HG02973 (cell line): ENCODE measurements around the gene HSPB1.
A peak's percentile ranks its signal among the peaks of the same experiment; 100 is the strongest.
"Not testable (repeated sequence)": the region's sequence is repeated elsewhere in the genome, so short reads cannot be mapped to it uniquely, and the experiment has no call there.

Experiments used
- ATAC-seq: cut with Tn5 transposase; IDR thresholded peaks from one replicate; pipeline ENCODE4 v1.9.1; 2021; ENCODE audit warnings: moderate library complexity; ENCODE audit not compliant: unreplicated experiment

The HSPB1 gene

DNA sequence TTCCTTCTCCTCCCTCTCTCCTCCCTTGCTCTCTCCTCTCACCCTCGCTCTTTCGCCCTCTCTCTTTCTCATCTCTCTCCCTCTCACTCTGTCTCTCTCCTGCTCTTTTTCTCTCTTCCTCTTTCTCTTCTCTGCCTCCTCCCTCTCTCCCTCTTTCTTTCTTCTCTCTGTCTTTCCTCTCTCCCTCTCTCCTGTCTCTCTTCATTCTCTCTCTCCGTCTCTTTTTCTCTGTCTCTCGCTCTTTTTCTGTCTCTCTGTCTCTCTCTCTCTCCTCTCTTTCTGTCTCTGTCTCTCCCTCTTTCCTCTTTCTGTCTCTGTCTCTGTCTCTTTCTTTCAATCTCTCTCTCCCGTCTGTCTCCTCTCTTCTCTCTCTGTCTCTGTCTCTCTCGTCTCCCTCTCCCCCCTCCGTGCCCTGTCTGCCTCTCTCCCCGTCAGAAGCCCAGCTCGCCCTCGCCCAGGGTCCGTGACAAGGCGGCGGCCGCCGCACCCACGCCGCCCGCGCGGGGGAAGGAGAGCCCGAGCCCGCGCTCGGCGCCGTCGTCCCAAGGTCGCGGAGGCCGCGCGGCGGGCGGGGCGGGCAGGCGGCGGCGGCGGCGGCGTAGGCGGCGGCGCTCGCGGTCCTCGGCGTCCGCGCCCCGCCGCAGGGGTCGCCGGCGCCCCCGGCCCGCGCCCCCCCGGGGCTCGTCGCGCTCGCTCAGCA is 21.3 kb upstream of the HSPB1 start:
- ATAC-seq = no peak

DNA sequence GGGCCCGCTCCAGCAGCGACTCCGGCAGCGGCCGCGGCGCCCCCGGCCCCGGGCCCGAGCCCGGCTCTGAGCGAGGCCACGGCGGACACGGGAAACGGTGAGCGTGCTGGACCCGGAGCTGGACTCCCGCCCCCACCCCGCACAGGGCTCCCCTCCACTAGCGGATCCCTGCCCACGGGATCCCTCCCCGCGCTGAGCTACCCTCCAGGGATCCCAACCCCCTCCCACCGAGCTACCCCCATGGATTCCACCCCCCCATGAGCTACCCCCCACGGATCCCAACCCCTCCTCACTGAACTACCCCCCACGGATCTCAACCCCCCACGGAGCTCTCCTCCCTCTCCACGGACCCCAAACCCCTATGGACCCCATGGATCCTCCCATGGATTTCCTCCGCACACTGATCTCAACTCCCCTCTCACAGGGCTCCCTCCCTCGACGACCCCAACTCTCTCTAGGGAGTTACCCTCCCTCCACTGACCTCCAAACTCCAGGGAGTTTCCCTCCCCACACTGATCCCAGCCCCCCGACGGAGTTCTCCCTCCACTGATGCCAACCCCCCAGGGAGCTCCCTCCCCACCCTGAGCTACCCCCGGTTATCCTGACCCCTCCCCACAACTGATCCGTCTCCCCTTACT is 20.6 kb upstream of the HSPB1 start:
- no peak for ATAC-seq

DNA sequence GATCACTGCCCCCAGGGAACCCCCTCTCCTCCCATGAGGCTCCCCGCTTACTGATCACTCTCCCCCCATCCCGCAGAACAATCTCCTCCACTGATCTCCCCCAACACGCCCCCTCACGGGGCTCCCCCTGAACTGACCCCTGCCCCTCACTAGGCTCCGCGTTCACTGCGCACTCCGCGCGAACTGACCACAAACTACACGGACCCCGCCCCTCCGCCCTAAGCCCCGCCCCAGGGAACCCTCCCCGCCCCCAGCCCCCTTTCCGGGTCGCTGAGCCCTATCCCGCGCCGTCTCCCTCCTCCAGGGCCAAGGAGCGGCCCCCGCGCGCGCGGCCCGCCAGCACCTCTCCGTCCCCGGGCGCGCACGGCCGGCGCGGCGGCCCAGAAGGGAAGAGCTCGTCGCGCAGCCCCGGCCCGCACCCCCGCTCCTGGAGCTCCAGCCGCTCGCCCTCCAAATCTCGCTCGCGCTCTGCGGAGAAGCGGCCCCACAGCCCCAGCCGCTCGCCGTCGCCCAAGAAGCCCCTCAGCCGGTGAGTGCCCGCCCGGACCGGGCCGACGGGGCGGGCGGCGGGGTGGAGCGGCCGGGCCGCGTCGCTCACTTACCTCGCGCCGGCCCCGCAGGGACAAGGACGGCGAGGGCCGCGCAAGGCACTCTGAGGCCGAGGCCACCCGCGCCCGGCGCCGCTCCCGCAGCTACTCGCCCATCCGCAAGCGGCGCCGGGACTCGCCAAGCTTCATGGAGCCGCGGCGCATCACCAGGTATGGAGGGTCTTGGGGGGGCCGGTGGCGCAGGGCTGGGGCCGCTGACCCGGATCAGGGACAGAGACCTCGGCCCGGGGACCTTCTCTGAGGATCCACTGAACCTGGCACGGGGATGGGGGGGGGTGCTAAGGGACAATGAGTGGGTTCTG is 19.9 kb upstream of the HSPB1 start:
- no peak for ATAC-seq

DNA sequence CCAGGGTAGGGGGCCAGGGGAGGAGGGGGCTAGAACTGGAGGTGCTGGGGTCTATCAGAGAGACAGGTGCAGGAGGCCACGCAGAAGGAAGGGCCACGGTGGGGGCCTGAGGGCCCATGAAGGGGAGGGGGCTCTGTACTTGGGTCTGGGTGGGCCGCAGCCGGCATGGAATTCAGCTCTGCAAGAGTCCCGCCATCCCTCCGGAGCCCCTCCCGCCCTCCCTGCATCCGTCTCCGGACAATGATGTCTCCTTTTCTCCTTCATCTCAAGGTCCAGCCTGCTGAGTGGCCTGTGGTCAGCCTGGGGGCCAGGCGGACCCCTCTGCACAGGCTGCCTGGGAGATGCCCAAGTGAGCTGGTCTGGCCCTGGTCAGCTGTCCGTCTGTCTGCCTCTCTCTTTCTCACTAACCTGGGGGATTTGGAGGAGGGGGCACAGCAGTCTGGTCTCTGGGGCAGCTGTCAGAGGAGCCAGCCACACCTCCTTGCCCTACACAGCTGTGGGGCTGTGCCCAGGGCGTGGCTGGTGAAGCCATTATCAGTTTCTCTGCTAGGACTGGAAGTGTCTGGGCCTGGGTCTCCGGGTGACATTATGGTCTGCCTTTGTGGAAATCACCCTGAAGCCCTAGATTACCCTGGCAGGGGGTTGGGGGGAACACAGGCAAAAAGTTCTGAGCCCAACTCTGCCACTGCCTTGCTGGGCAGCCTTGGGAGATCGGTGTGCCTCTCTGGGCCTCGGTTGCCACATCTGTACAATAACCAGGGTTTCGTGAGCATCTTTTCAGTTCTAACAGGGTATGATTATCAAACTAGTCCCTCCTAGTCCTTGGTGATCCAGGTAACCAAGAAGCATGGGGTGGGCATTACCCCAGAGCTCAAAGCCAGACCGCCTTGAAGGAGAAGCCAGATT is 19.0 kb upstream of the HSPB1 start:
- ATAC-seq = no peak

DNA sequence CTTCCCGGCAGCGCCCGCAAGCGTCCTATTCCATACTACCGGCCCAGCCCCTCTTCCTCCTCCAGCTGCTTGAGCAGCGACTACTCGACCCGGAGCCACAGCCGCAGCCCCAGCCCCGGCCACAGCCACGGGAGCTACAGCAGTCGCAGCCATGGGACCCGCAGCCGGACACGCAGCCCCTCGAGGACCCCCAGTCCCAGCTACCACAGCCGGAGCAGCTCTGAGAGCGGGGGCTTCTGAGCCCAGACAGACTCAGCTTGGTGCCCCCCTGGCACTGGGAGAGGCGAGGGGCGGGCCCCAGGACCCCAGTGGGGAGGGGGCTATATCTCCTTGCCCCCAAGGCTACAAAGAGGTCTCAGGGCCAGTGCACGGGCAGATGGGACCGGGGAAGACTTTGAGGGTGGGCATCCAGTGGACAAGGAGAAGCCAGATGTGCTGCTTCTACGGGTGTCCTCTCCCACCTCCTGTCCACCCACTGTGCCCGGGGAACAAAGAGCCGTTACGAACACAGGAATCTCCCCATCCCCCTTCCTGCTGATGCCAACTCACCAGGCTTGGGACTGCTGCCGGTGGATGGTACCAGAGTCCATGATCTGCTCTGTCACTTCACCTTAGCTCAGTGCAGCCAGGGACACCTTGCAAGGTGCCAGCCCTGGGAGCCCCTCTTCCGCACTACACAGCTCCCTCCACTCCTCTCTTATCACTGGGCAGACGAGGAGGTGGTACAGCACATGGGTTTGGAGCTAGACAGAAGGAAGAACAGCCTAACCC is 16.7 kb upstream of the HSPB1 start:
- ATAC-seq = no peak

DNA sequence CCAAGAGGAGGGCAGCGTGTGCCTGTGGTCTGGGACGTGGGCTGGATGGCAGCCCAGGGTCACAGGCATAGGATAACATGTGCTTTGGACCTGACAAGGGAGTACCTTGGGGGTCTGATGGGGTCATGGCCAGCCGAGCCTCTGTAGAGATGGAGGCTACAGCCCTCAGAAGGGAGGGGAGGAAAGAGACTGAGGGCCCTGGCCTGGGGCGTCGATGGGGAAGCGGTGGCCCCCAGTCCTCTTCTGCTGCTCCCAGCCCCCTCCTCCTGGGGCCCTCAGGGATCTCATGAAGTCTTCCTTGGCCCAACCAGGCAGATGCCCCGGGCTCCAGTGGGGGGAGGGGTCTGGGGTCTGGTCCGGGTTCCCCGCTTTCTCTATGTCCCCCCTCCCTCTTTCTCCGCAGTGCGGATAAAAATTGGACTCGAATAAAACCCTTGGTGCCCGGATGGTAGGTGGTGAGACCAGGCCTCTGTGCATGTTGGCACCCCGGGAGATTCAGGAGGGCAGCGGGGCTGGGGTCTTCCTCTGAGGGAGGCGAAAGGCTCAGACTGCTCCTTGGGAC is 15.6 kb upstream of the HSPB1 start:
- no peak for ATAC-seq

DNA sequence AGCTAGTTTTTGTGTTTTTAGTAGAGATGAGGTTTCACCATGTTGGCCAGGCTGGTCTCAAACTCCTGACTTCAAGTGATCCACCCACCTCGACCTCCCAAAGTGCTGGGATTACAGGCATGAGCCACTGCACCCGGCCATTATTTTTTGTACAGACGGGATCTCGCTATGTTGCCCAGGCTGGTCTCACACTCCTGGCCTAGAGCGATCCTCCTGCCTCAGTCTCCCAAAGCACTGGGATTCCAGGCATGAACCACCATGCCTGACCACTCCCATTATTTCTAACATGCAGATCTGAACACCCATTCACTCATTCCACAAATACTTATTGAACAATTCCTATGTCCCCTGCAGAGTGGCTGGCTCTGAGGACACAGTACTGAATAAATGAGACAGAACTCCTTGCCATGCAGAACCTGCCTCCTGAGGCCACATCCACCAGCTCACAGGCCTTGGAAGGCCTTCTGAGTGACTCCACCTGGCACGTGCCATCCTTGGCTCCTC is 11.6 kb upstream of the HSPB1 start:
- not testable (repeated sequence) for ATAC-seq

DNA sequence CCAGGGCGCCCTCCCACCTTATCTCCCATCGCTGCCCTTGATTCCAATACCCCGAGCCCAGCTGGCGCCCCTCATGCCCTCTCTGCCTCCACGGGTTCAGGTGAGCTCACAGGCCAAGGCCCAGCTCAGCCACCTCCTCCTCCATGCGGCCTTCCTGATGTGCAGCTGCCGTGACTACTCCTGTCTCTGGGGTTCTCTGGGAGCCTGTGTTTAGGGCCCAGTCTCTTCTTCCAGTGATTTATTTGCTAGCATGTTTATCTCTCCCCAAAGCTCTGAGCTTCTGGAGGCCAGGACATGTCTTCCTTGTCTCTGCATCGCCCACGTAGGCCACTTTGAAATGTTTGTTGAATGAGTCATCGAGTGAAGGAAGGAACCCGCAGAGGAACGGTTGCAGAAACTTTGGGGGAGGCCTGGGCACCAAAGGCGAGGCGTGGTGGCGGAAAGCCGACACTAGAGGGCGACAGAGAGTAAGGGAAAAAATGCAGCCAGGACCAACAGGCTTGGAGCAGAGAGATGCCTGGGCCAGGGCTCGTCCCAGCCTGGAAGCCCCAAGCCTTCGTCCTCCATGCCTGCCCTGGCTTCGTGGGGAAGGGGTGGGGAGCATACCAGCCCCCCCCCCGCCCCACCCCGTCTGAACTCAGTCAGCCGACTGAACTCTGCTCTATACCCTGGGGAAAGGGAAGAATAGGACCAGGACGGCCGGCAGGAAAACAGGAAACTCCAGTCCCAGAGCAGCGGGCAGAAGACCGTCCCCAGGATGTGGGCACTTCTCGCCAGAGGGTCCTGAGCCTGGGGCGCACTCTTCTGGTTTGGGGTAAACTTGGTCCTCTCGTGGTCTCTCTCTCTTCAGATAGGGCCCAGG is 10.9 kb upstream of the HSPB1 start:
- peak; percentile 84 for ATAC-seq

DNA sequence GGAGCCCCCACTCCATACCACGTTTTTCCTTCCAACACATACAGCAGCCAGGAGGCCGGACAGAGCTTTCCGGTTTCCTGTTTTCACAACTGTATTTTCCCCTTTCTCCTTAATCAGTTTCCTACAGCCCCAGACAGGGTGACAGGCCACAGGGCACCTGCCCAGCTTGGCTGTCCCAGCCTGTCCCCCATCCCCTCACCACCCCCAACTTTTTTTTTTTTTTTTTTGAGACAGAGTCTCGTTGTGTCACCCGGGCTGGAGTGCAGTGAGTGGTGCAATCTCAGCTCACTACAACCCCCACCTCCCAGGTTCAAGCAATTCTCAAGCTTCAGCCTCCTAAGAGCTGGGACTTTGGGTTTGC is 10.3 kb upstream of the HSPB1 start:
- ATAC-seq = no peak

DNA sequence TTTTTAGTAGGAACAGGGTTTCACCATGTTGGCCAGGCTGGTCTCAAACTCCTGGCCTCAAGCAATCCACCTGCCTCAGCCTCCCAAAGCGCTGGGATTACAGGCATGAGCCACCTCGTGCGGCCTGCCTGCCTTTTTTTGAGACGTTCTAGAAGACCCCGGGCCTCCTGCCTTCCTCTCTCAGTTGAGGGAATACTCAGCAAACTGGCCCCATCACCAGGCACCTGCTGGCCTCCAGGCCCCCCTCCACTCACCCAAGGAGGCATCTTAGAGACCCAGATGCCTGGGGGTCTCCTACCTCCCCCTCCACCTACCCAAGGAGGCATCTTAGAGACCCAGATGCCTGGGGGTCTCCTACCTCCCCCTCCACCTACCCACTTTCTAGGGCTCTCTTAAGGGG is 9.6 kb upstream of the HSPB1 start:
- not testable (repeated sequence) for ATAC-seq

DNA sequence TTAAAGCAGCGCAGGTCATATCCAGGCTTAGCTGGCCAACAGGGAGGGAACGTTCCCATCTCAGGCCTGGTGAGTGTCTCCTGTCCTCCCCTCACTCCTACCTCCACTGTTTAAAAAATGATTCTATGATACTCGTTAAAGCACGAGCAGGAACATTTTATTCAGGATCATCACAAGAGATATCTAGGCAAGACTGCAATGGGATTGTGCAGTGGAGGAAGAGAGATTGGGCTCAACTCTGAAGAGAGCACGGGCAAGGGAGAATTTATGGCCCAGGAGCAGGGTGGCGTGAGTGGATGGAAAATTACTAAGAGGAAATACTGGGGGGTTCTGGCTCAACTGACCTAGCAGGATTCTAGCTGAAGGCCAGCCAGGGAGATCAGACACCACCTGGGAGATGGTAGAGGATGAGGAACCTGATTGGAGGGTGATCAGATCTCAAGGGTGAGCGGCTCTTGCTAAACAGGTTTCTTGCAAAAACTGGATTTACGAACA is 9.0 kb upstream of the HSPB1 start:
- ATAC-seq = no peak

DNA sequence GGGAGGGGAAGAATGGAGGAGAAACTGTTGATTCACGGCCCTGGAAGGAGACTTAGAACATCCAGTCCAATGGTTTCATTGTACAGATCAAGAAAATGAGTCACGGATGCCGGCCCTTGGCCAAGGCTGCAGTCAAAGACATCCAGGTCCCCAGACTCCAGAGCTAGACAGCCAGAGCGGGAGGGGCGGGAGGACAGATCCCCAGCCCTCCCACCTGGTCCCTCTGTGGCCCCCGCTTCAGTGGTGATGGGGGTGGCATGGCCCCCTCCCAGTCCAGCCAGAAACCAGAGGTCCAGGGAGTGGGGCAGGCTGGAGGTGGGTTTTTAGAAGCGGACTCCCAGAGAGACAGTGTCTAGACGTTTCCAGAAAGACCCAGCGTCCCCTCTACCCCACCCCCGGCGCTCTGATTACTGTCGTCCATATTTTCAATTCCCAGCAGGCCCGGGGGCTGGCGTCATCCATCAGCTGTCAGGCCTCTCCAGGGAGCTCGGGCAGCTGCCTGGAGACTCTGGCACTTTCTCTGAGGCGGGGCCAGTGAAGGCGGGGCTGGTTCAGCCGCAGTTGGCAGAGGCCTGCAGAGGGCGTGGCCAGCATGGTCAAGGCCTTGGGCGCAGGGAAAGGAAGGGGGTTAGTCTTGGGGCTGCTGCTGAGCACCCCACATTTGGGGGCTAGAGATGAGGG is 8.0 kb upstream of the HSPB1 start:
- ATAC-seq = no peak

DNA sequence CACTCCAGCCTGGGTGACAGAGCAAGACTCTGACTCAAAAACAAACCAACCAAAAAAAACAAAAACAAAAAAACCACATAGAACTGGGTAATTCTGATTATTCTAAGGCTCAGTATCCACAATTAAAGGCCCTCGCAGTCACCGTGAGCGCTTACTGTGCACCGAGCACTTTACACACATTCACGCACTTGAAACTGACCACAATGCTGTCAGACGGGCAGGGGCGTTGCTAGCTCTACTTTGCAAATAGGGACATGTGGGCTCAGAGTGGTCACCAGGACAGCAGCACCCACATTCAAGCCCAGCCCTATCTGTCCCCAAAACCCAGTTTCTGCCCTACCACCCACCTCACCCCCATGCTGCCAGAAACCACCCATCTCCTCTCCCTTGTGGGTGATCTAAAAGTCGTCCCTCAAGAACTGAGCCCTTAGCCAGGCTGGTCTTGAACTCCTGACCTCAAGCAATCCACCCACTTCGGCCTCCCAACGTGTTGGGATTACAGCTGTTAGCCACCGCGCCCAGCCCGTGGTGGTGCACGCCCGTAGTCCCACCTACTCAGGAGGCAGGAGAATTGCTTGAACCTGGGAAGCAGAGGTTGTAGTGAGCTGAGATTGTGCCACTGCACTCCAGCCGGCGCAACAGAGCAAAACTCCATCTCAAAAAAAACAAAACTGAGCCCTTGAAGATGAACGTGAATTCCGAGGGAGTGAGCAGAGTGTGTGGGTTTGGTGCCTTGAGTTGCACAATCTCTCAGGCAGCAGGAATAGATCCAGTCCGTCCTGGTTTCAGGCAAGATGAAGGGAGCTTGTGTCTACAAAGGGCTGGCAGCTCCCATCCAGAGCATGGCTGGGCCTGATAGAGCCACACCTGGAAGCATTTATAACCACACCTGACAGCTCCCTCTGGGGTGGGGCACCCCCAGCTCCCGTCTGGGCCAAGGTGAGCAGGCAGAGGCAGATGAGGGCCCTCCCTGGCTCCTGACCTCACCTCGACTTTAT is 5.4 kb upstream of the HSPB1 start:
- ATAC-seq = no peak

DNA sequence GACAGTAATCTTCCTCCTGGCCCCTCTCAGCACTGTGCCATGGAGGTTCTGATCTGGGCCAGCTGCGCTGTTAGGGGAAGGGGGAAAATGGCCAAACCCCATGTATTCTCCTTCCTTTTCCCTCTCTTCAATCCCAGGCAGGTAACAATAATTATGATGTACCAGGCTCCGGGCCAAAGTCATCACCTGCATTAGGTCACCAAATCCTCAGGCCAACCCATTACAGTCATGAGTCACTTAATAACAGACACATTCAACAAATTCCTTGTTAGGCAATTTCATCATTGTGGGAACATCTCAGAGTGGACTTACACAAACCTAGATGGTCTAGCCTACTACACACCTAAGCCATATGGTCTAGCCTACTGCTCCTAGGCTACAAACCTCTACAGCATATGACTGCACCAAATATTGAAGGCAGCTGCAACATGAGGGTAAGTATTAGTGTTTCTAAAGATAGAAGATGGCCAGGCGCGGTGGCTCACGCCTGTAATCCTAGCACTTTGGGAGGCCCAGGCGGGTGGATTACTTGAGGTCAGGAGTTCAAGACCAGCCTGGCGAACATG is 2.2 kb upstream of the HSPB1 start:
- no peak for ATAC-seq

DNA sequence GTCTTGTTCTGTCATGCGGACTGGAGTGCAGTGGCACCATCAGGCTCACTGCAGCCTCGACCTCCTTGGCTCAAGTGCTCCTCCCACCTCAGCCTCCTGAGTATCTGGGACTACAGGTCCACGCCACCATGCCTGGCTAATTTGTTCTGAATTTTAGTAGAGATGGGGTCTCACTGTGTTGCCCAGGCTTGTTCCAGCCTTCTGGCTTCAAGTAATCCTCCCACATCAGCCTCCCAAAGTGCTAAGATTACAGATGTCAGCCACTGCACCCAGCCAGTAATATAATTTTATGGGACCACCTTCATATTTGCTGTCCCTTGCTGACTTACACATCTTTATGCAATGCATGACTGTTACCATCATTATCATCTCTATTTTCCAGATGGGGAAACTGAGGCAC is 1.5 kb upstream of the HSPB1 start:
- ATAC-seq = no peak
